NT2/D1 (cell line): ENCODE data around the gene HRH4.

ENCODE experiments used
- SUZ12 ChIP-seq: IDR thresholded peaks from 2 replicates; pipeline ENCODE4 v1.6.1; 2011; ENCODE audit not compliant: insufficient read length, insufficient read depth; ENCODE audit errors: extremely low read depth
- YY1 ChIP-seq: IDR thresholded peaks from 2 replicates; pipeline ENCODE4 v1.6.1; 2011; ENCODE audit not compliant: insufficient read length, insufficient read depth
- ZNF274 ChIP-seq: IDR thresholded peaks from 2 replicates; pipeline ENCODE4 v1.6.1; 2011; ENCODE audit warnings: mild to moderate bottlenecking, low read depth, low read length

GRCh38 chr18:24509435-24509834 lies 49.0 kb downstream of the HRH4 start:
- TF ChIP-seq SUZ12 = no peak
- TF ChIP-seq YY1 = no peak
- TF ChIP-seq ZNF274 = no peak
